ENCODE data around the gene FGF18.
"Not testable (repeated sequence)": the region's sequence is repeated elsewhere in the genome, so short reads cannot be mapped to it uniquely, and the experiment has no call there.

Gene FGF18

DNA sequence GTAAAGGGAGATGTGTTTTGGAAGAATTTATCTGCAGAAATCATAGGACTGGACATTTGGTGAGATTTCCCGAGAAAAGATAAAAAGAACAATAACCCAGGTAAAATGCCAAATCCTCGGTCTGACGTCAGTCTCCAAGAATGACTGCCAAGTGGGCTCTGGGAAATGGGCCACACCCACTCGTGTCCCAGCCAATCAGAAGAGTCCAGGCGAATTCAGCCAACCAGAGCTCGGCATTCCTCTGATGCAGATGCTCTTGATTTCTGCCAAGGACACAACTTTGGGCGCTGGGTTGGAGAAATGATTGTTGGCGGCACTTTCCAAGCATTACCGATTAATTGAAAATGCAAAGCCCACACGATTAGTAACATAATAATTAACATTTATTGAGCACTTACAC is 73.3 kb downstream of the FGF18 start:
- DNase-seq (ENCODE audit: low spot score) = no peak
- TF ChIP-seq, protein P1, sequence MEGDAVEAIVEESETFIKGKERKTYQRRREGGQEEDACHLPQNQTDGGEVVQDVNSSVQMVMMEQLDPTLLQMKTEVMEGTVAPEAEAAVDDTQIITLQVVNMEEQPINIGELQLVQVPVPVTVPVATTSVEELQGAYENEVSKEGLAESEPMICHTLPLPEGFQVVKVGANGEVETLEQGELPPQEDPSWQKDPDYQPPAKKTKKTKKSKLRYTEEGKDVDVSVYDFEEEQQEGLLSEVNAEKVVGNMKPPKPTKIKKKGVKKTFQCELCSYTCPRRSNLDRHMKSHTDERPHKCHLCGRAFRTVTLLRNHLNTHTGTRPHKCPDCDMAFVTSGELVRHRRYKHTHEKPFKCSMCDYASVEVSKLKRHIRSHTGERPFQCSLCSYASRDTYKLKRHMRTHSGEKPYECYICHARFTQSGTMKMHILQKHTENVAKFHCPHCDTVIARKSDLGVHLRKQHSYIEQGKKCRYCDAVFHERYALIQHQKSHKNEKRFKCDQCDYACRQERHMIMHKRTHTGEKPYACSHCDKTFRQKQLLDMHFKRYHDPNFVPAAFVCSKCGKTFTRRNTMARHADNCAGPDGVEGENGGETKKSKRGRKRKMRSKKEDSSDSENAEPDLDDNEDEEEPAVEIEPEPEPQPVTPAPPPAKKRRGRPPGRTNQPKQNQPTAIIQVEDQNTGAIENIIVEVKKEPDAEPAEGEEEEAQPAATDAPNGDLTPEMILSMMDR (IDR thresholded peaks at IDR 0.05; ENCODE audit: borderline replicate concordance, control extremely low read depth, extremely low read depth, insufficient read depth, missing control alignments) = no peak
- in situ Hi-C loops (cut with MboI; ENCODE audit: low sequenced_read_pairs, unreplicated experiment) = no loop called here

DNA sequence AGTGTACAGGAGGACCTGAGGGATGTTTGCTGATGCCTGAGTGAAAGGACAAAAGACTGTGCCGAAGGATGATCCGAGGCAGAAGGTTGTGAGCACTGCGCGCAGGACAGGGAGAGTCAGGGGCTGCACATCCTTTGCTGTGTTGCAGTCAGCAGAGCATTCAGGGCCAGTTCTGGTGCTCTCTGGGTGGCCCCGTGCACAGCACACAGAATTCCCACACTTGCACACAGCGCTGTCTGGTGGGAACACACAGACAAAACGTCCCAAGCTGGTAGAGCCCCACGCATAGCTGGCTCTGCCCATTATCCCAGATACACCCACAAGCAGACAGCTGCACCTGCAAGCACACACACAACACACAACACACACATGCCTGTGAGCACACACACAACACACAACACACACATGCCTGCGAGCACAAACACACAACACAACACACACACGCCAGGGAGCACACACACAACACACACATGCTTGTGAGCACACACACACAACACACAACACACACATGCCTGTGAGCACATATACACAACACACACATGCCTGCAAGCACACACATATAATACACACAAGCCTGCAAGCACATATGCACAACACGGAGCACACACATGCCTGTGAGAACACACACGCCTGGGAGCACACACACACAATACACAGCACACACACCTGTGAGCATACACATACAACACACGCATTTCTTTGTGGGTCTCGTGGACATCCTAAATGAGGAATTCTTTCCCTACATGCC is 74.4 kb downstream of the FGF18 start:
- no peak for DNase-seq (ENCODE audit: low spot score)
- TF ChIP-seq, protein P1 (IDR thresholded peaks at IDR 0.05; ENCODE audit: borderline replicate concordance, control extremely low read depth, extremely low read depth, insufficient read depth, missing control alignments) = no peak
- in situ Hi-C loops (cut with MboI; ENCODE audit: low sequenced_read_pairs, unreplicated experiment) = no loop called here

DNA sequence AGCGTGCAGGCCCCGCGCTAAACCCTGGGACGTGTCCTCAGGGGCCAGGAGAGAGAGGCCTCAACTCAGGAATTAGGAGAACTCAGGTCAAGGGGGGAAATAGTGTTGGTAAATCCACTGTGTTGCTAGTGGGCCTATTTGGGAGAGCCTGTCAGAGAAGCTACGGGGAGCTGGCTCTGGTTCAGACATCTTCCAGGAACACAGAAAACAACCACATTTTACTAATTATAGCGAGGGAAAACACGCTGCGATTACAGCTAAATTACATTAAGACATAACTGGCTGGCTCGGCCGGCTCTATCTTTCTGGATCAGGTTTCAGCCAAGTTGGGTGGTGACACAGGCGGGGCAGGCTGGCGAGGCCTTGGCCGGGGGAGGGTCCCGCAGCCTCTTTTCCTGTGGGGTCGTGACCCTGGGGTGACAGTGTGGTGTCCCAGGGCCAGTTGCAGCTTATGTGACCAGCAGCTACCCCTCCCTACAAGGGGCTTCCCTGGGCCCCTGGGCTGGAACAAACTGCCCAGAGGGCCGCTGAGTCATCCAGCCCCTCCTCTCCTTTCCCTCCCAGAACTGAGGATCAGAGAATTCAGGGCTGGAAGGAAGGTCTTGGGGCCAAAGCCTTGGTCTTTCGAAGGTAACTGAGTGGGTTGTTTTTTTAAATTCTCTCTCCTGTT is 75.1 kb downstream of the FGF18 start:
- TF ChIP-seq, protein P1 (IDR thresholded peaks at IDR 0.05; ENCODE audit: borderline replicate concordance, control extremely low read depth, extremely low read depth, insufficient read depth, missing control alignments) = no peak
- in situ Hi-C loops (cut with MboI; ENCODE audit: low sequenced_read_pairs, unreplicated experiment) = no loop called here
- no peak for DNase-seq (ENCODE audit: low spot score)

DNA sequence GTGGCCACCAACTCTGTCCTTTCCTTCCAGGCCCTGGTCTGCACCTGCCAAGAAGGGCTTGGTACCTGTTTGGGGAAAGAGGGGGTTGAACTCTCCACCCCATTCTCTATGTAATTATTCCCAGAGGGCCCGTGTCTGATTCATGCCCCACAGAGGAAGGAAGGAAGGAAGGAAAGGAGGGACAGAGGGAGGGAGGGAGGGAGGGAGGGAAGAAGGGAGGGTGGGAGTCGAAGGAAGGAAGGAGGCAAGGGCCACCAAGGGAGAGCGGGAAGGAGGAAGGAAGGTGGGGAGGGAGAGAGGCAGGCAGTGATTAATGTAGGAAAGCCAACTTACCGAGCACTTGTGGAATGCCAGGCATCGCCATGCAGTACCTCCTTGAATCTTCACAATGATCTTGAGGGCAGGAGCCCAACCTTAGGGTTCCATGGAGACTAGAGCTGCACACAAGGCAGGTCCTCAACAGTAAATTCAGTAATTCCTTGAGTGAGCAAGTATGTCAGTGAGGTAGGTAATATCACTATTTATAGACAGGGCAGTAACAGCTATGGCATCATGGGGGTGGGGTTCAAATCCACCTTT is 75.8 kb downstream of the FGF18 start:
- no peak for DNase-seq (ENCODE audit: low spot score)
- TF ChIP-seq, protein P1 (IDR thresholded peaks at IDR 0.05; ENCODE audit: borderline replicate concordance, control extremely low read depth, extremely low read depth, insufficient read depth, missing control alignments) = no peak
- in situ Hi-C loops (cut with MboI; ENCODE audit: low sequenced_read_pairs, unreplicated experiment) = no loop called here

DNA sequence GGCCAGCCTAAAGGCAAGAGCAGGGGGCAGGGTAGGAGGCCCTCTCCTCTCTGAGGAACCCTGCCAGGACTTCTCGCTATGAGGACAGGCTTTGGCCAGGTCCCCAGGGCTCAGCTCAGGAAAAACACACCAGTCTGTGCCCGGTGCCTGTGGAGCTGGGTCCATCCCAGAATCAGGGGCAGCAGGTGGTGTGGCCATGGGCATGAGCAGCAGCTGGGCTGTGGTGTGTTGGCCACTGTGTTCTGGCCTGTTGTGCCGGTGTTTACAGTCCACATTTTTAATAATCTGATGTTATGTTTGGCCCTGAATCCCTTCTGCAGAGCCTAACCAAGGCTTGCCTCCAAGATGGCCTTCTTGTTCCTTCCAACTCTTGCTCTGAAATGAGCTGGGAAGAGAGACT is 77.0 kb downstream of the FGF18 start:
- in situ Hi-C loops (cut with MboI; ENCODE audit: low sequenced_read_pairs, unreplicated experiment) = no loop called here
- no peak for DNase-seq (ENCODE audit: low spot score)
- TF ChIP-seq, protein P1 (IDR thresholded peaks at IDR 0.05; ENCODE audit: borderline replicate concordance, control extremely low read depth, extremely low read depth, insufficient read depth, missing control alignments) = no peak

DNA sequence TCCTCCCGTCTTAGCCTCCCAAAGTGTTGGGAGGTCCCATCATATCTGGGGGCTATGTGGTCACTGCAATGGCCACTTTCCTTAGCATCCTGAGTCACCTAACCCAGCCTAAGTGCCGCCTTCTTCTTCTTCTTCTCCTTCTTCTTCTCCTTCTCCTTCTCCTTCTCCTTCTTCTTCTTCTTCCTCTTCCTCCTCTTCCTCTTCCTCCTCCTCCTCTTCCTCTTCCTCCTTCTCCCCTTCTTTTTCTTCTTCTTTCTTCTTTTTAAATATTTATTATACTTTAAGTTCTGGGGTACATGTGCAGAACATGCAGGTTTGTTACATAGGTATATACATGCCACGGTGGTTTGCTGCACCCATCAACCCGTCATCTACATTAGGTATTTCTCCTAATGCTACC is 78.0 kb downstream of the FGF18 start:
- in situ Hi-C loops (cut with MboI; ENCODE audit: low sequenced_read_pairs, unreplicated experiment); DNase-seq (ENCODE audit: low spot score): not testable (repeated sequence)

DNA sequence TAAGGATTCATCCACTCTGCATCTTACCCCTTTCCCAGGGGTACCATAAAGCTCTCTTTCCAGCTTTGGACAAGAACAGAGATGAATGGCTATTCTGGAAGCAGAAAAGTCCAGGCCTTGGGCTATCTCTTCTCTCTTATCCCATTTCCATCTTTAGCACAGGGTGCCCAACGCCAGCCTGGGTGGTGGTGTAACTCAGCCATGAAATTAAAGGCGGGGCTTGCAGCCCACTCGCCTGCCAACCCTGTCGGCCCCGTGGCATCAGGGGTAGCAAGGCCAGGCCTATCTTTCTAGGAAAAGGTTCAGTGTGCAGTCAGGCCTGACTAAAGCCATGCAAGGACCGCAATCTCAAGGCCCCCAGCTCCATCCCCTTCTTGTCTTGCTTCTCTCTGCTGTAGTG is 78.7 kb downstream of the FGF18 start:
- in situ Hi-C loops (cut with MboI; ENCODE audit: low sequenced_read_pairs, unreplicated experiment) = no loop called here
- DNase-seq (ENCODE audit: low spot score) = no peak
- TF ChIP-seq, protein P1 (IDR thresholded peaks at IDR 0.05; ENCODE audit: borderline replicate concordance, control extremely low read depth, extremely low read depth, insufficient read depth, missing control alignments) = no peak
